Islet precursor cell (in vitro differentiated cells): Measurements from ENCODE around the gene WASF3.
"Not testable (repeated sequence)": the region's sequence is repeated elsewhere in the genome, so short reads cannot be mapped to it uniquely, and the experiment has no call there.

Experiments used
- DNase-seq: peaks from one replicate; pipeline ENCODE4 v3.0.0-alpha.2; 2018

The WASF3 gene

DNA sequence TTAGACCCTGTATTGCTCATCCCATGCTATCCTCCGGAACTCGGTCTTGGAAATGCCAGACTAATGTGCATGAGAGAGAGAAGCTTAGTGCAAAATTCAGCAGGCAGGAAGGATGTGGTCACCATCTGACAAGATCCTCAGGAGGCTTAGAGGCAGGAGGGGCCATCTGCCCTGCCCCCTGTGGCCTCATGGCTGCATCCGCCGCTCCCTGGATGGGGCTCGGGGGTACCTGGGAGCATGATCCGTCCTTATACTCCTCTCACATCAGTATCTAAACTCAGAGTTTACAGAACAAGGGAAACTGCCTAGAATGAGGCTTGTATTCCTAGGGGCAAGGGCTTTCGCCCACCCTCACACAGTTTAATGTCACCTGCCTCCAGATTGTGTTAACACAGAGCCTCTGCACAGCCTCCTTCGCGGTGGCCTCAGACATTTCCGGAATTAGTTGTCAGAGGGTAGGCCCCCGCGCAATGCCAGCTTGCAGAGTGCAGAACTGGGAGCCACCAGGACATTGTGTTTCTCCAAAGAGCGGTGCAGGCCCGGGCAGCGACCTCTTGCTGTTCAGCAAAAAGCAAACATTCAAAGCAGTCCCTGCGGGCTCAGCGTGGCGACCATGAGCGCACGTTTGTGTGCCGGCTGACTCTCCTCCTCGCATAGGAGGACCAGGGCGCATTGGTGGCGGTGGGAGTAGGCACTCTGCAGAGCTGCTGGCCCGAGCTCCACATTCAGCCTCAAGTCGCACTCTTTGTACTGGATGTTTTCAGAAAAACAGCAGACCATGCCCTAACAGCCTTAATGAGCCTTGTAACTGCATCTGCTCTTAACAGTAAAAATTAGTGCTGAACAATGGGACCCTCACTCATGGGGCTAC, 164.0 kb downstream of the WASF3 start:
- DNase-seq, result no peak

- DNase-seq, result no peak
These were observed 164.8 kb downstream of the WASF3 start for GRCh38 chr13:26722321-26722720.

GRCh38 chr13:26723620-26724019, 166.1 kb downstream of the WASF3 start:
- DNase-seq, result not testable (repeated sequence)

GRCh38 chr13:26726684-26727083, 169.2 kb downstream of the WASF3 start:
- DNase-seq, result no peak

- no peak for DNase-seq
These were observed 169.6 kb downstream of the WASF3 start for GRCh38 chr13:26727122-26727521.

DNA sequence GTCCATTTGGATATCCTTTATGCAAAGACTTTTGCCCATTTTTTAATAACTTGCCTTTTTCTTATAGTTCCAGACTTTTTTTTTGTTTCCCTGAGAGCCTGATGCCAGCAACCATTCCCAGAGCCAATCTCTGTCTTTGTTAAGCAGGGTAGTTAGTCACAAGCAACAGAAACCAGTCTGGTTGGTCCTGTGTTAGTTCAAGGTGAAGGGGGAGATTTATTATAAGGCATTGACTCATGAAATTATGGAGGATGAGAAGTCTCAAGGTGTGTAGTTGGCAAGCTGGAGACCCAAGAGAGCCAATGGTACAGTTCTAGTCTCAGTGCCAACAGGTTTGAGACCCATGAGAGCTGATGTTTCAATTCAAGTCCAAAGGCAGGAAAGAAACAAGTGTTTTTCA, 170.2 kb downstream of the WASF3 start:
- no peak for DNase-seq

DNA sequence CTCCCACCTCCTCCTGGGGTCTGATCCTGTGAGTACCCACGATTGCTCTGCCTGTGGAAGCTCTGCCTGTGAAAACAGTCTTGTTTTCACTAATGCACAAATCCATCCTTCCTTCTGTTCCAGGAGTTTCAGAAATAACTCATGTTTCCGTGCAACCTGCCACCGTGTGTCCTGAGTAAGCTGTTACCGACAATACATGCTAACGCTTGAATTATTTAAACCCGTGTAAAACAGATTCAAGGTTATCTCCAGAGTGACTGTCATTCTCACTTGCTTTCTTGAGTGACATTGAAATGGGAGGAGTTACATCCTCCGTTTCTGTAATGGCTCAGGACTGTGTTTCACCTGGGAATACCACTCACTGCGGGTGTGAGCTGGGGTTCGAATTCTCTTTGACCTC, 178.2 kb downstream of the WASF3 start:
- DNase-seq, result no peak
